HUES6 (cell line): ENCODE results near the gene STEAP1B.

Experiments
- H3K27ac ChIP-seq: 2 replicates; pipeline ENCODE4 v1.7.0; 2013; ENCODE audit warnings: low read depth, mild to moderate bottlenecking, low read length, inconsistent platforms
- H3K27me3 ChIP-seq: 2 replicates; pipeline ENCODE4 v1.6.1; 2013; ENCODE audit warnings: low read length; ENCODE audit not compliant: control insufficient read depth, insufficient read depth
- H3K36me3 ChIP-seq: 2 replicates; pipeline ENCODE4 v1.6.1; 2013; ENCODE audit warnings: low read length; ENCODE audit not compliant: control insufficient read depth, insufficient read depth
- H3K4me1 ChIP-seq: 2 replicates; pipeline ENCODE4 v1.6.1; 2013; ENCODE audit warnings: low read length; ENCODE audit not compliant: control insufficient read depth, insufficient read depth
- H3K4me3 ChIP-seq: 2 replicates; pipeline ENCODE4 v1.5.1; 2013; ENCODE audit warnings: low read depth, low read length
- H3K9ac ChIP-seq: one replicate; pipeline ENCODE4 v1.6.1; 2013; ENCODE audit warnings: mild to moderate bottlenecking, low read length
- H3K9me3 ChIP-seq: 2 replicates; pipeline ENCODE4 v1.6.1; 2013; ENCODE audit warnings: low read depth, low read length; ENCODE audit not compliant: control insufficient read depth, insufficient read depth

The STEAP1B gene

GRCh38 chr7:22399091-22399490 is 100.9 kb downstream of the STEAP1B start:
- Histone ChIP-seq H3K9me3 (no peaks in the 10 kb centered on the region), H3K27ac (no peak overlapping the region), H3K4me3 (no peak overlapping the region), H3K9ac (no peak overlapping the region), H3K27me3 (no peaks in the 10 kb centered on the region), H3K36me3 (no peaks in the 10 kb centered on the region), H3K4me1 (no peaks in the 10 kb centered on the region)

DNA sequence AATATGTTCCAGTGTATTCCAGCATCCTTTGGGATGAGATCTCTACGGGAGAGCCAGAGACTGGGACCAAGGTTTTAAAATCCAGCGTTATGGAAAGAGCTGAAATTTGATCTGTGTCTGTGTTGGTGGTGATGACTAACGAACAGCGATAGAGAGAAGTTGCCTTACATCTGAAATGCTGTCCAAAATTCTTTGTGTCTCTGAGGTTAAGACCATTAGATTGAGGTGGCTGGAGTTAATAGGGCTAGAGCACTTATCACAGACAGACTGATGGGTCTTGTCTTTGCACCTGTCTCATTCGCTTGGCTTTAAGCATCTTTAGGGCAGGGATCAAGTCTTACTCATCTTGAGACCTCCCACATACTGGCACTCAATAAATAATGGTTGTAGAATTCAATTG is 102.0 kb downstream of the STEAP1B start:
- peaks cover 2% of the 10 kb centered on the region for H3K4me1 ChIP-seq
- H3K4me3 ChIP-seq = no peak overlapping the region
- H3K9me3 ChIP-seq = no peaks in the 10 kb centered on the region
- no peaks in the 10 kb centered on the region for H3K36me3 ChIP-seq
- H3K27ac ChIP-seq = no peak overlapping the region
- H3K27me3 ChIP-seq = no peaks in the 10 kb centered on the region
- H3K9ac ChIP-seq = no peak overlapping the region

DNA sequence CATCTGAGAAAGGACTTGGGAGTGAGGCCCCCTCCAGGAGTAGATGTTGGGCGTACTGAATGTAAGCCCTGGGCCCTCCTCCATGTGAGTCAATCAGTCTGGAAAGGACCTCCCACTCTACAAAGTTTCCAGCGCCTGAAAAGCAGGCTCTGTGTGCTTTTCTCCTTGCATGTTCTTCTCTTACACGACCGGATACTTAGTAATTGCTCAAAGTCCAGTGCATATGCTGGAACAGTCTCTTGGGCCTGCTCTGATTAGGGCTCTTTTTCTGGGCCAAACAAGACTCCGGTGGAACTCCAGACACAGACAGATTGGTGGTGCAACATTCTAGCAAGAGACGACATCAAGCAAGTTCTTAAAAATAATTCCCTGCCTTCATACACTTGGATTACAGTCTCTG is 104.8 kb downstream of the STEAP1B start:
- Histone ChIP-seq H3K4me3 (no peak overlapping the region), H3K9me3 (no peaks in the 10 kb centered on the region), H3K27ac (no peak overlapping the region), H3K9ac (no peak overlapping the region), H3K36me3 (no peaks in the 10 kb centered on the region), H3K27me3 (no peaks in the 10 kb centered on the region), H3K4me1 (peaks cover 9% of the 10 kb centered on the region)

- Histone ChIP-seq H3K36me3 (no peaks in the 10 kb centered on the region), H3K9me3 (no peaks in the 10 kb centered on the region), H3K27ac (no peak overlapping the region), H3K4me3 (no peak overlapping the region), H3K4me1 (peaks cover 9% of the 10 kb centered on the region), H3K27me3 (no peaks in the 10 kb centered on the region), H3K9ac (no peak overlapping the region)
Observed at GRCh38 chr7:22394739-22395138, 105.2 kb downstream of the STEAP1B start.

DNA sequence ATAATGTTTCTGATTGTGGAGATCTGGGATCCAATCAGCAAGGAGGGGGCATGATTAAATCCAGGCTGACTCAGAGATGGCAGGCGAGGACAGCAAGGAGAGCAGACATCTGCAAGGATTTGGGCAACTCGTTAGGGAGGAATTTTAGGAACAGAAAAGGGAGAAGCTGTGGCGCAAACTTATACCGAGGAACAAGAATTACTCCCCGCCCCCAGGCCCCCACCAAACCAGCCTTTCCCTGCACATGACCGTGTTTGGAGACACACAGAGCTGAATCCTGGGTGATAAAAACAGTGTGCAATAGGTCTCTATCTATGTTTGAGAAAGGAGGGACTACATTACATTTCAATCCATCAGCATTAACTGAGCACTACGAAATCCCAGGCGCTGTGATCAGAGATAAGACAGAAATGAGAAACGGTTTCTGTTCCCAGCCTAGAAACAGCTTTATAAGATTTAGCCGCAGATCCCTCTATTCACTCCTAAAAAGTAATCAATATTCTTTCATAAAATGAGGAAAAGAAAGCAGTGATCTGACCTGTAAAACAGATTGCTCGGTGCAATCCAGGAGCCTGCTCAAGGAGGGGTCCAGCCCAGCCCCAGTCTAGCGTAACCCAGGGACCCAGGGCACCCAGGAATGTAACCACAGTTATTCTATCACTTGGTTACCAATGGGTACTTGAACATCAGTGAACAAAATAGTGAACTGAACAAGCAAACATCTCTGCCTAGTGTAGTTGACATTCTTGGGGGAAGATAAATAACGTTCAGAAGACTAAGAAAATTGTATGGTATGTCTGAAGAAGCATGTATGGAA is 105.9 kb downstream of the STEAP1B start:
- H3K9me3 ChIP-seq = no peaks in the 10 kb centered on the region
- no peak overlapping the region for H3K27ac ChIP-seq

GRCh38 chr7:22390516-22390915 is 109.5 kb downstream of the STEAP1B start:
- Histone ChIP-seq H3K9ac (no peak overlapping the region), H3K27me3 (no peaks in the 10 kb centered on the region), H3K27ac (no peak overlapping the region), H3K9me3 (no peaks in the 10 kb centered on the region), H3K4me3 (no peak overlapping the region), H3K36me3 (no peaks in the 10 kb centered on the region), H3K4me1 (peaks cover 9% of the 10 kb centered on the region)

More for the DNA sequence above, 105.9 kb downstream of the STEAP1B start:
- no peaks in the 10 kb centered on the region for H3K27me3 ChIP-seq
- no peak overlapping the region for H3K9ac ChIP-seq
- H3K4me1 ChIP-seq = peaks cover 9% of the 10 kb centered on the region
- no peak overlapping the region for H3K4me3 ChIP-seq
- H3K36me3 ChIP-seq = no peaks in the 10 kb centered on the region

- Histone ChIP-seq H3K27me3 (no peaks in the 10 kb centered on the region), H3K36me3 (no peaks in the 10 kb centered on the region), H3K4me1 (peaks cover 9% of the 10 kb centered on the region), H3K9me3 (no peaks in the 10 kb centered on the region), H3K4me3 (no peak overlapping the region), H3K9ac (no peak overlapping the region), H3K27ac (no peak overlapping the region)
Observed at GRCh38 chr7:22389892-22390291, 110.1 kb downstream of the STEAP1B start.

DNA sequence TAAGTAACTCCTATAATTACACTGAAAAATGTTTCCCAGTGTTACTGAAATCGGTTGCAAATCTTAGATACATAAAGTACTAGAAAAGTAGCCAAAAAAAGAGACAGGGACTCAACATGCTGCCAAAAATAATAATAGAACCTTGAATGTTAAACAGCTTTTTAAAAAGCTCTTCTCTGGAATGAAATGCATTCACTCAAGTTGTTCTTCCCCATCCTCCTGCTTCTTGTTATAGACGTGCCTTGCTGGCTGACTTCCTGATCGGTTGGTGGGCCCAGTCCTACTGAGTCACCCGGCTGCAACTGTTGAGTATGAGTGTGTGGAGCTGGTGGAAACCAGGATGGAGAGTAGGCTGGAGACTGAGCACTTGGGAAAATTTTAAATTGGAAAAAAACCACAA is 112.4 kb downstream of the STEAP1B start:
- no peak overlapping the region for H3K9ac ChIP-seq
- H3K4me3 ChIP-seq = no peak overlapping the region
- H3K4me1 ChIP-seq = peaks cover 6% of the 10 kb centered on the region; the same call in 1 of the 2 replicates
- no peak overlapping the region for H3K27ac ChIP-seq
- no peaks in the 10 kb centered on the region for H3K9me3 ChIP-seq
- no peaks in the 10 kb centered on the region for H3K36me3 ChIP-seq
- H3K27me3 ChIP-seq = no peaks in the 10 kb centered on the region

GRCh38 chr7:22386865-22387264 is 113.1 kb downstream of the STEAP1B start:
- H3K4me1 ChIP-seq = peaks cover 6% of the 10 kb centered on the region; the same call in 1 of the 2 replicates
- no peaks in the 10 kb centered on the region for H3K36me3 ChIP-seq
- no peak overlapping the region for H3K27ac ChIP-seq
- H3K9ac ChIP-seq = no peak overlapping the region
- no peaks in the 10 kb centered on the region for H3K9me3 ChIP-seq
- no peaks in the 10 kb centered on the region for H3K27me3 ChIP-seq
- no peak overlapping the region for H3K4me3 ChIP-seq

DNA sequence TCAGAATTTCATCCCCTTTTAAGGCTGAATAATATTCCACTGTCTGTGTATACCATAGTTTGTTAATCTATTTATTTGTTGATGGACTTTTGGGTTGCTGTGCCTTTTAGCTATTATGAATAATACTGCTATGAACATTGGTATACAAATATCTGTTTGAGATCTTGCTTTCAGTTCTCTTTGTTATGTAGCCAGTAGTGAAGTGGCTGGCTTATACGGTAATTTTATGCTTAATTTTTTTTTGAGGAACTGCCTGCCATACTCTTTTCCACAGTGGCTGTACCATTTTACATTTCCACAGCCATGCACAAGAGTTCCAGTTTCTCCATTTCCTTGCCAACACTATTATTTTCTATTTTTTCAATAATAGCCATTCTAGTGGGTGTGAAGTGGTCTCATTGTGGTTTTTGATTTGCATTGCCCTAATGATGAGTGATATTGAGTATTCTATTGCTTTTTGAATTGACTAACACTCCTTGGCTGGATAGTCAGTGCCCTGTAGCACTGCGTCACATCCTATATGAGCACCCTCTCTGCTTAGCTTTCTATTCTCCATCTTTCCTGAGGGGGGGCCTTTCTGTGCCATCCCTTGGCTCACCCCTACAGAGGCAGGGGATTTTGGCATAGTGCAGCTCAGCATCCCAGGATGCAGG is 113.7 kb downstream of the STEAP1B start:
- Histone ChIP-seq H3K4me1 (peaks cover 6% of the 10 kb centered on the region; the same call in 1 of the 2 replicates), H3K27me3 (no peaks in the 10 kb centered on the region), H3K36me3 (no peaks in the 10 kb centered on the region), H3K9me3 (no peaks in the 10 kb centered on the region), H3K4me3 (no peak overlapping the region), H3K27ac (no peak overlapping the region), H3K9ac (no peak overlapping the region)

- H3K36me3 ChIP-seq = no peaks in the 10 kb centered on the region
- no peaks in the 10 kb centered on the region for H3K4me1 ChIP-seq
- H3K9ac ChIP-seq = no peak overlapping the region
- no peaks in the 10 kb centered on the region for H3K27me3 ChIP-seq
- H3K27ac ChIP-seq = no peak overlapping the region
- H3K4me3 ChIP-seq = no peak overlapping the region
- H3K9me3 ChIP-seq = no peaks in the 10 kb centered on the region
Observed at GRCh38 chr7:22385326-22385725, 114.7 kb downstream of the STEAP1B start.
